Measurements from ENCODE around the gene CXCL9.
"Not testable (repeated sequence)": the region's sequence is repeated elsewhere in the genome, so short reads cannot be mapped to it uniquely, and the experiment has no call there.

Gene CXCL9

DNA sequence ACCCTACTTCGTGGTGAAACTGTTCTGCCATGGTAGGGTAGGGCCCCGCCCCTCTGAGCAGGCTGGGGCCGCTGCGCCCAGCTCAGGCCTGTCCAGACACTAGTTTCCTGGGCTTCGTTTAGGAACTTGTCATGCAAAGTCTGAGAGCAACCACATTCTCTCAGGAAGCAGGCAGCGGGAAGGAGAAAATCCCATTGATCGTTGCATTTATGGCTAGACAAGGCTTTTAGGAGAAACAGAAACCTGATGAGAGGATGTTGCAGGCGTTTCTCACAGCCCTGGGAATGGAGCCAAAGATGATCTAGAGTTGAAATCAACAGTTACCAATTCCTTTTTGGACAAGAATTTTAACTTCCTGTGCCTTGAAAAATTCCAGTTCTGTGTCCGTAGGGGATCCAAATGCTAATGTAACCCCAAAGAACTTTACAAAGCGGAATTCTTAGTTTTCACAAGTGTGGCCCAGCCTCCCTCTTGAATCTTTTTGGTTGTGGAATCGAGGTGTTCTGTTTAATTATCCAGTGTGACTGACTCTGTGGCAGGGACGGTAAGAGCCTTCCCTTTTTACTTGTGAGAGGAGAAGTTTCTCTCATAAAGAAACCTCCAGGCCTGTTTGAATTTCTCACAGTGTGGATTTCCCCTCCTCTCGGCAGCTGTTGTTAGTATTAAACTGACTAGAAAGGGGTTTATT is 4.5 kb upstream of the CXCL9 start:
- DNase-seq, result no peak

DNA sequence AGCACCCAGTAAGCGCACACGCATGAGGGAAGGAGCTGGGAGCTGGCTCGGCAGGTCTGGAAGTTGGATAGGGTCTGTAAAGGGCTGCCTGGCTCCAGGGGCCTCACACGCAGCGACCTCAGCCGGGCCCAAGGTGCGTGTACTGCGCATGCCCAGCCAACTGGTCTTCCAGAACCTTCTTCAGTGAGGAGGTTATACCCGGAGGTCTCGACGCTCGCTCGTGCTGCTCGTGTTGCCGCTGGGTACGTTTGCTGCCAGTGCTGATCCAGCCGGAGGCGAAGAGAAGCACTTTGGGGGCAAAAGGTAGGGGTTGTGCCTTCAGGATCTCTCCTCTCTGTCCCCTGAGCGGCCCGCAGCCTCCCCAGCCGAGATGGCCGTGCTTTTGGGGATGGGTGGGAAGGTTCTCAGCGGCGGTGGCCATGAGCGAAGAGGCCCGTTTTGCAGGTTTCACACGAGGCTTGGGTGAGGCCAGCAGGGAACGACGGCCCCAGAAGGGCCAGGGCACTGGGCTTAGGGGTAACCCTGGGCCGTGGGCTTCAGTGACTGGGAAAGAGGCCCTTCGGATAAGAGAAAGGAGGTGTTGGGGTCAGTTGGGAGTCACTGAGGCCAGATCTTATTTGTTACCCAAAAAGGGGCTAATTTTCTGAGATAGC is 3.8 kb upstream of the CXCL9 start:
- no peak for DNase-seq

GRCh38 chr4:76010576-76010975 is 3.3 kb upstream of the CXCL9 start:
- no peak for DNase-seq

GRCh38 chr4:76009311-76009710 is 2.0 kb upstream of the CXCL9 start:
- DNase-seq, result no peak

GRCh38 chr4:76003620-76004019 is 3.7 kb downstream of the CXCL9 start:
- no peak for DNase-seq

- DNase-seq, result no peak
Observed at GRCh38 chr4:76003035-76003434, 4.3 kb downstream of the CXCL9 start.

- peak; percentile 61 for DNase-seq
Observed at GRCh38 chr4:76002176-76002575, 5.1 kb downstream of the CXCL9 start.

- no peak for DNase-seq
Observed at GRCh38 chr4:76001700-76002099, 5.6 kb downstream of the CXCL9 start.

DNA sequence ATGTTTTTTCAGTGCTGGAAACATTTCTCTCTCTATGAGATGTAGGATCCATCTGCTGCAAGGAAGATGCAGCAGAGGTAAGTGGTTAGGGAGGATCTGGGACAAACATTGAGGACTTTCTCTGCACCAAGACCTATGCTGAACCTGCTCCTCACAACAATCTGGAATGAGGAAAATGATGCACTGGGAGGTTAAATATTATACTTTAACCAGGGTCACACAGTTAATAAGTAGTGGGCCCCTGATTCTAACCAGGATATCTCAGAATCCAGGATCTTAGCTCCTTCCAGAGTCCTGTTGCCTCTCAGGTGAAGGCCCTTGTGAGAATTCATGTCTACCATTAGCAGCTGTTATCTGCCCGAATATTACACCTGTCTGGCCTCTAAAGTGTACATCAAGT is 7.0 kb downstream of the CXCL9 start:
- no peak for DNase-seq

GRCh38 chr4:75998525-75999147 is 8.7 kb downstream of the CXCL9 start:
- not testable (repeated sequence) for DNase-seq

GRCh38 chr4:75997946-75998345 is 9.4 kb downstream of the CXCL9 start:
- DNase-seq, result no peak

- no peak for DNase-seq
Observed at GRCh38 chr4:75997081-75997480, 10.2 kb downstream of the CXCL9 start.

DNA sequence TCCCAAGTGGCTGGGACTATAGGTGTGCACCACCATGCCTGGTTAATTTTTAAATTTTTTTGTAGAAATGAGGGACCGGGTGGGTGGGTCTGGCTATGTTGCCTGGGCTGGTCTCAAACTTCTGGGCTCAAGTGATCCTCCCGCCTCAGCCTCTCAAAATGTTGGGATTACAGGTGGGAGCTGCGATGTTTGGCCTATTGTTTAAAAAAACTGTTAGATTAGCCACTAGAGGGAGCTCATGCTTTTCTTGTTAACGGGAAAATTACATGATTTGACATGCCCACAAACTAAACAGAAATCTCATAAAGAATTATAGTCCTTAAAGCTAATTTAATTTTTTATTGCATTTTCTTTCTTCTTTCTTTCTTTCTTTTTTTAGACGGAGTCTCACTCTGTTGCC is 11.6 kb downstream of the CXCL9 start:
- DNase-seq, result peak; percentile 78

DNA sequence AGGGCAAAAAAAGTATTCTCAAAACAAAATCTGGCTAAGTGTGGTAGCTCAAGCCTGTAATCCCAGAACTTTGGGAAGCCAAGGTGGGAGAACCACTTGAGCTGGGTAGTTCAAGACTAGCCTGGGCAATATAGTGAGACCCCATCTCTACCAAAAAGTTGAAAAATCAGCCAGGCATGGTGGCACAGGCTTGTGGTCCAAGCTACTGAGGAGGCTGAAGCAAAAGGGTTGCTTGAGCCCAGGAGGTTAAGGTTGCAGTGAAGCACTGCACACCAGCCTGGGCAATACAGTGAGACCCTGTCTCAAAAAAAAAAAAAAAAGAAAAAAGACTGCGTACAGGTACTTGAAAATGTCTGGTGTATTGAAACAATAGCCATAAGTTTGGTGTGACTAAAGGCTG is 14.8 kb downstream of the CXCL9 start:
- DNase-seq, result no peak

DNA sequence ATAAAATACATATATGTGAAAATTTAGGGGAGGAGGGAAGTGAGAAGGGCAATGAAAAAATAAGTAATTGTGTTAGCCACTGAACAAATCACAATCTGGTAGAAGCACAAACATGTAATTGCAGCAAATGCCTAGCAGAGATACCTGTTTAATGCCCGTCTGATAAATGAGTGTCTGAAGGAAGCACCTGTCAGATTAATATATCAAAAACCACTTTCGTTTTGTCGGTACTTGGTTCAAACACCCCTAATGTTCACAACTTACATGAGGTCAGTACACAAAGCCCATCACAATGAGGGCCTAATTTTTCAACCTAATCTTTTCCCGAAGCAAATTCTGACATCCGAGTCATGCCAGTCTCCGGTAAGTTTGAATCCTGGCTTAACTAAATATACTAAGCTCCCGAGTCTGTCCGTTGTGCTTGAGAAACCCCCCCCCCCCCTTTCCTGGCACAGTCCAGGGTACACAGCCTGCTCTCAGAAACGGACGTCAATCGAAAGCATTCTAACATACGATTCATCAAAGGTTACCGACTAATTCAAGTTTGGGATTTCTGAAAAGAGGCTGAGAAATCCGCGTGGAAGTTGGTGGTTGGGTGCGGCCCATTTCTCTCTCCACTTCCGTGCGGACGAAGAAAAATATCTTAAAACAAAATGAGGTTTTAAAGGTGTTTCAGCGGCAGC is 17.3 kb downstream of the CXCL9 start:
- DNase-seq, result peak; percentile 45

DNA sequence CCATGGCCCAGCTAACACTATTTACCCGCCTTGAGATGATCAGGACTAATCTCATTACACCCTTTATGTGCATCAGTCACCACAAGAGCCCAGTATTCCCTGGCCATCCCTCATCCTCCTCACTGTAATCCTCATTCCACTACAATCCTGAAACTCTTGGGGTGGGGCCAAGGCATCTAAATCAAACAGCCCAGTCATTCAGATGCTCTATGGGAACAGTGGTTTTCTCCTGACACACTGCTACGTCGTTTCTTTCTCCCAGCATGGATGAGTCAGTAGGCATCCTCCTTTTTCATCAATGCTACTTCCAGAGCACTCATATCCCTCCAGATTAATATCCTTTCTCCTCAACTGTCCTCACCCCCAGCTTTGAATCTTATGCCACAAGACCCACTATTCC is 22.2 kb downstream of the CXCL9 start:
- no peak for DNase-seq

GRCh38 chr4:75980576-75980975 is 26.7 kb downstream of the CXCL9 start:
- DNase-seq, result no peak

- DNase-seq, result no peak
Observed at GRCh38 chr4:75976177-75976576, 31.1 kb downstream of the CXCL9 start.

GRCh38 chr4:75973766-75974165 is 33.5 kb downstream of the CXCL9 start:
- no peak for DNase-seq

DNA sequence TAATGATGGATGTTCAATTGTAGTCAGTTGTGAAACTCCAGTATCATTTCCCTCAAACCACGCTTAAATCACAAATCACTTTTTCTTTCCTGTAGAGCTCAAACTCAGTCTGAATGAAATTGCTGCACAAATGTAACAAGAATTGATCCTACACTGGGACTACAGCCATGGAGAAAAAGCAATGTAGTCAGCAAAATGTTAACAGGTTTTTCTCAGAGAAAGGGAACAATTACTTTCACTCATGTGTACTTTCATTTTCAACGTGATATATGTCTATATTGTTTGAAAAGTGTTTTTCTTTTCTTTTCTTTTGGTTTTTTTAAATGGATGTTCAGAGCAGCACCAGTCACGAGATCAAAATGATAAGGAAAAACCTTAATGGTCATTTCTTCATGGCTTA is 39.2 kb downstream of the CXCL9 start:
- no peak for DNase-seq

- no peak for DNase-seq
Observed at GRCh38 chr4:75963558-75963957, 43.8 kb downstream of the CXCL9 start.

- DNase-seq, result not testable (repeated sequence)
Observed at GRCh38 chr4:75962072-75962471, 45.2 kb downstream of the CXCL9 start.

DNA sequence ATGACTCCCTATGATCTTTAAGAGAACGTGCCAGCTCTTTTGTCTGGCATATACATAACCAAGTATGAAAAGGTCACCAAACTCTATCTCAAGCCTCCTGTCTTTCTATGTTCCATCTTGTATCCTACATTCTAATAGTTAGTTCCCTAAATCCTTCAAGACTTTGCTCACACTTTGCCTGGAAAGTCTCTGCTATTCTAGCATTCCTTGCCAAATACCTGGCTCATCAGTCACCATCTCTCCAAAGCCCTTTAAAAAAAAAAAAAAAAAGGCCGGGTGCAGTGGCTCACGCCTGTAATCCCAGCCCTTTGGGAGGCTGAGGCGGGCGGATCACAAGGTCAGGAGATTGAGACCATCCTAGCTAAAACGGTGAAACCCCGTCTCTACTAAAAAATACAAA is 48.8 kb downstream of the CXCL9 start:
- DNase-seq, result not testable (repeated sequence)

- DNase-seq, result not testable (repeated sequence)
Observed at GRCh38 chr4:75954811-75955210, 52.5 kb downstream of the CXCL9 start.
